Thyroid gland (tissue), 4 donors: Measurements from ENCODE around the gene PIF1. TPM values are rescaled to one million over a fixed set of nuclear protein-coding genes. Genes with fewer than 3 reads are reported as not detected.

Experiments used
- DNase-seq, 2 donors: peaks; one replicate each; pipeline ENCODE4 v3.0.0-alpha.2; 2019
- H3K27ac ChIP-seq, 3 donors: fragments of 200-600 bp; sonication (generic); 1 replicate in 2 of 3; 2 replicates in 1 of 3; pipeline ENCODE4 v1.5.1; 2016 to 2019; ENCODE audit warnings: mild to moderate bottlenecking in 1 of 3, moderate library complexity in 1 of 3
- H3K27me3 ChIP-seq: fragments of 200-600 bp; sonication (generic); one replicate; pipeline ENCODE4 v1.5.1; 2019
- H3K36me3 ChIP-seq, 2 donors: fragments of 200-600 bp; sonication (generic); one replicate each; pipeline ENCODE4 v1.5.1; 2016 to 2019
- H3K4me1 ChIP-seq, 2 donors: fragments of 200-600 bp; sonication (generic); one replicate each; pipeline ENCODE4 v1.5.1; 2017 to 2019
- H3K4me3 ChIP-seq, 3 donors: fragments of 200-600 bp; sonication (generic); replicated peaks in 1 of 3; 1 replicate in 2 of 3; 2 replicates in 1 of 3; pipeline ENCODE4 v1.5.1; 2016; ENCODE audit warnings: mild to moderate bottlenecking in 1 of 3
- H3K9me3 ChIP-seq: fragments of 200-600 bp; sonication (generic); one replicate; pipeline ENCODE4 v1.5.1; 2017
- CTCF ChIP-seq, 6 experiments: fragments of 200-600 bp in 3 of 6; fragments of 450-650 bp in 3 of 6; sonication (generic) in 3 of 6; IDR thresholded peaks; one replicate each; pipeline ENCODE4 v1.5.1; 2016 to 2019; ENCODE audit warnings: antibody characterized with exemption in 6 of 6, mild to moderate bottlenecking in 2 of 6, inconsistent platforms in 1 of 6, moderate library complexity in 1 of 6
- POLR2A ChIP-seq, 2 donors: fragments of 450-650 bp; IDR thresholded peaks; one replicate each; pipeline ENCODE4 v1.6.1; 2017; ENCODE audit warnings: antibody characterized with exemption in 2 of 2, mild to moderate bottlenecking in 2 of 2, moderate library complexity in 1 of 2
- WGBS, 2 donors: methylation state at CpG; one replicate each; pipeline ENCODE4 v1.1.5; 2017; 5-methylcytosine and 5-hydroxymethylcytosine counted together
- intact Hi-C: fragments of 100-400 bp; cut with DNase I; formaldehyde crosslinking; loops from one replicate; pipeline ENCODE4 v1.15.1; 2023
- total RNA-seq, 4 donors: library from RNA; depleted of rRNA; stranded (reverse); fragments of >200 nt; gene quantifications; one replicate each; pipeline ENCODE4 v1.2.3, GENCODE V29; 2016

Gene PIF1
- total RNA-seq, 4 donors from 2014 or later, result 0.33 to 1.1 (median 0.54) TPM; not detected in 1

DNA sequence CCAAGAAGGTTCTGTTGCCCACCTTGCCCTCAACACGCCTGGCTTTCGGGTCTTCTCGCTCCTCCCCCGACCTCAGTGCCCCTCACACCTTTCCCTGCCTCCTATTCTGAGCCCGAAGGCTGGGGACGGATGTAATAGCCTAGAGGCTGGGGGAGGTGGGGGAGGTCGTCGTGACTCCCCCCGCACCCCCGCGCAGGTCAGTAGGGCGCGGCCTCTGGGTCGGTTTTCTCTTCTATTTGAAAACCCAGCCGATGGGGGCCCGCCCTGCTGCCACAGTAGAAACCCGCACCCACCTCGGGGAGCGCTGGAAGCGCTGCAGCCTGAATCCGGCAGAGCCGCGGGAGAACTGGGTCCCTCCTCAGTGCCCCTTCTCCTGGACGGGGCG, 49.1 kb downstream of the PIF1 start:
- Histone ChIP-seq H3K27ac (peak overlapping the region in 2 of 3 donors; percentile 56 to 91), H3K36me3 (no peaks in the 10 kb centered on the region), H3K27me3 (no peaks in the 10 kb centered on the region), H3K9me3 (no peaks in the 10 kb centered on the region), H3K4me1 (peaks cover 6 to 17% of the 10 kb centered on the region in 2 donors), H3K4me3 (peak overlapping the region in 1 of 3 donors; percentile 85)
- no peak for DNase-seq
- intact Hi-C loops, result no loop called here
- 39 to 40% methylated on average over 15 to 18 of the region's 25 CpGs for WGBS, 2 donors
- TF ChIP-seq POLR2A (IDR thresholded peaks at IDR 0.05) (no peak), CTCF (IDR thresholded peaks at IDR 0.05) (no peak)

GRCh38 chr15:64775551-64776401, 49.7 kb downstream of the PIF1 start, which contains the start of gene RBPMS2:
TSS of gene RBPMS2 (minus strand) at chr15:64775589. CDS start at chr15:64775319, 270 bp downstream.
- TF ChIP-seq POLR2A (IDR thresholded peaks at IDR 0.05), result no peak
- no peak for TF ChIP-seq CTCF (IDR thresholded peaks at IDR 0.05)
- H3K27ac ChIP-seq, result peak within 1 kb of the TSS; percentile 56 to 92 (median 71)
- no peaks in the 10 kb centered on the region for H3K36me3 ChIP-seq
- H3K9me3 ChIP-seq, result no peaks in the 10 kb centered on the region
- H3K4me1 ChIP-seq, result peaks cover 6 to 17% of the 10 kb centered on the region in 2 donors
- intact Hi-C loops, result no loop called here
- peak; percentile 58 to 59 for DNase-seq
- no peaks in the 10 kb centered on the region for H3K27me3 ChIP-seq
- WGBS, 2 donors, result 1% methylated on average over 37 to 41 of the region's 90 CpGs
- peak within 1 kb of the TSS; percentile 73 to 87 (median 85) for H3K4me3 ChIP-seq

DNA sequence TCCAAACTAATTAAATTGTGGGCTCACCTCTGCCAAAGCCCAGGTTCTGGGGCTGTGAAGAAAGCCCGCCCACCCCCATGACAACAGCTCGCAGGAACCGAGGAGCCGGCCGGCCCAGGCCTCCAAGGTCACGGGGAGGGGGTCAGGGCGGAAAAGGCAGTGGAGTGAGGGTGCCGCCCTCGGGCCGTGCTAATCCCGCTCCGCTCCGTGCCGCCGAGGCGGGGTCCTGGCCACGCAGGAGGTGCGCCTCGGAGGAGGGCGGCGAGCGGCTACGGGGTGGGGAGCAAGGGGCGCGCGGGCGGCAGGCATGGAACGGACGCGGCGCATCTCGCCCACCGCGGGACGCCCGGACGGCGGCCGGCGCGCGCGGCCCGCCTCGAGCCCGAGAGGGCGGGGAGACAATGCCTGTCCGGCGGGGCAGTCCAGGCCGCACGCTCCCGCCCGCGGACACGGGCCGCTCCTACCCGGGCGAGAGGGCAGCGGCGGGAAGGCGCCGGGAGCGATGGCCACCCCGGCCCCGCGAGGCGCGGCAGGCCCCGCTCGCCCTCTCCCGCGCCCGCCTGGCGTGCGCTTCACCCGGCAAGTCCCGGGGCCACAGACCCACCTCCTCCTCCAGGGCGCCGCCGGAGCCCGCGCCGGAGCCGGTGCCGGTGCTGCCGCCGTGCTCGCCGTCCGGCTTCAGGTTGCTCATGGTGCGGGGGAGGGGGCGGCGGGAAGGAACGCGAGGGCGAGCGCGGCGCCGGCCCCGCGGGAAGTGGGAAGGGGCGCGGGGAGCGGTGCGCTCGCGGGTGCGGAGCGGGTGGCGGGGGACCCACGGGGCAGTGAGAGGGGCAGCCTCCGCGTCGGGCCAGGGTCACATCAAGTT, 50.6 kb downstream of the PIF1 start:
- H3K27ac ChIP-seq, result peak overlapping the region; percentile 36 to 92 (median 64)
- peak; percentile 43 to 47 for DNase-seq
- WGBS, 2 donors, result 0 to 9% methylated on average over 3 to 14 of the region's 115 CpGs
- peak overlapping the region; percentile 73 to 85 (median 75) for H3K4me3 ChIP-seq
- H3K4me1 ChIP-seq, result peaks cover 6 to 17% of the 10 kb centered on the region in 2 donors
- no peaks in the 10 kb centered on the region for H3K9me3 ChIP-seq
- peak in 1 of 2 donors; percentile 21 for TF ChIP-seq POLR2A (IDR thresholded peaks at IDR 0.05)
- TF ChIP-seq CTCF (IDR thresholded peaks at IDR 0.05), result peak in 1 of 6 experiments; percentile 3
- intact Hi-C loops, result no loop called here
- no peaks in the 10 kb centered on the region for H3K27me3 ChIP-seq
- H3K36me3 ChIP-seq, result no peaks in the 10 kb centered on the region

DNA sequence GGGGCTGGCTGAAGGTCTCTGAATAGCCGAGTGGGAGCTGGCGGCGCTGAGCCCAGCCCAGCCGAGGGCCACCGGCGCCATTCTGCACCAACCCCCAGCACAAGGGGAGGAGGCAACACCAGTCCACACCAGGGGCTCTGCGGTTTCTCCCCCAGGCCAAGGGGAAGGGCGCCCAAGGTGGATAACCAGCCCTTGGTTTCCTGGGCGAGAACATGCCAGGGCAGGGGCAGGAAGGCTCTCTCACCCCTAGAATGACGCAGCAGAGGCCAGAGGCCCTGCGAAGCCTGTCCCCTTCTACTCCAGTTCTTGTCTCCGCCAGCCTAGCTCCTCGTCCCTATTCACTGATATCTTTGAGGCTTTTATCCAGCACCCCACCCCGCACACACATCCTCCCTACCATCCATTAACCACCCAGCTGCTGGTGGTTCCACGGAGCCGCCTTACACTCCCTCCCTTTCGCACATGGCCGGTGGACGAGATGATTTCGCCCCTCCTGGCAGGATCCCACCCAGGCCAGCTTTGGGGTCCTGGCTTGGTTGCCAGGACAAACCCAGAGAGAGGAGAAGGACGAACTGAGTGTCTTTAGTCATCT, 51.3 kb downstream of the PIF1 start:
- TF ChIP-seq POLR2A (IDR thresholded peaks at IDR 0.05) (no peak), CTCF (IDR thresholded peaks at IDR 0.05) (no peak)
- Histone ChIP-seq H3K36me3 (no peaks in the 10 kb centered on the region), H3K9me3 (no peaks in the 10 kb centered on the region), H3K4me1 (peaks cover 6 to 17% of the 10 kb centered on the region in 2 donors), H3K27ac (peak overlapping the region in 2 of 3 donors; percentile 36 to 92), H3K4me3 (peak overlapping the region in 1 of 3 donors; percentile 85), H3K27me3 (no peaks in the 10 kb centered on the region)
- intact Hi-C loops, result no loop called here
- WGBS, 2 donors, result 83 to 85% methylated on average over 21 of the region's 21 CpGs
- DNase-seq, result no peak
